Lower lobe of right lung (tissue), 2 donors: ENCODE results near the gene SLC10A3. TPM values are rescaled to one million over a fixed set of nuclear protein-coding genes. Genes with fewer than 3 reads are reported as not detected.

Experiments
- ATAC-seq, 2 donors: fragments of 200-7000 bp; cut with Tn5 transposase; one replicate each; pipeline ENCODE4 v1.9.1; 2020 to 2022; ENCODE audit warnings: mild to moderate bottlenecking in 2 of 2, moderate library complexity in 2 of 2
- DNase-seq: peaks from one replicate; pipeline ENCODE4 v3.0.0-alpha.2; 2020
- H3K27ac ChIP-seq: fragments of 200-600 bp; one replicate; pipeline ENCODE4 v1.8.0; 2022
- H3K27me3 ChIP-seq: fragments of 200-600 bp; one replicate; pipeline ENCODE4 v1.8.0; 2022; ENCODE audit warnings: low read depth
- H3K36me3 ChIP-seq: fragments of 200-600 bp; one replicate; pipeline ENCODE4 v1.8.0; 2022; ENCODE audit warnings: mild to moderate bottlenecking
- H3K4me1 ChIP-seq: fragments of 200-600 bp; one replicate; pipeline ENCODE4 v1.8.0; 2022
- H3K4me3 ChIP-seq: fragments of 200-600 bp; one replicate; pipeline ENCODE4 v1.8.0; 2022; ENCODE audit warnings: mild to moderate bottlenecking
- H3K9me3 ChIP-seq: fragments of 200-600 bp; one replicate; pipeline ENCODE4 v1.8.0; 2022
- CTCF ChIP-seq: fragments of 200-600 bp; IDR thresholded peaks from one replicate; pipeline ENCODE4 v1.8.0; 2022; ENCODE audit warnings: antibody characterized with exemption, mild to moderate bottlenecking
- intact Hi-C: fragments of 100-400 bp; cut with DNase I; formaldehyde crosslinking; loops from one replicate; pipeline ENCODE4 v1.11.0; 2022
- total RNA-seq: library from RNA; stranded (reverse); fragmentation: NEBNext Ultra II Directional; extraction: Animal tissue kit (Norgen Biotek cat#: 25700); gene quantifications from one replicate; pipeline ENCODE4 v1.2.1, GENCODE V29; 2021
- donor health status: DM: no; HTN: yes; CAD: no; lungs with severe emphysema.

Gene SLC10A3
- total RNA-seq, 1 donor from 2014 or later: 20.2 TPM

DNA sequence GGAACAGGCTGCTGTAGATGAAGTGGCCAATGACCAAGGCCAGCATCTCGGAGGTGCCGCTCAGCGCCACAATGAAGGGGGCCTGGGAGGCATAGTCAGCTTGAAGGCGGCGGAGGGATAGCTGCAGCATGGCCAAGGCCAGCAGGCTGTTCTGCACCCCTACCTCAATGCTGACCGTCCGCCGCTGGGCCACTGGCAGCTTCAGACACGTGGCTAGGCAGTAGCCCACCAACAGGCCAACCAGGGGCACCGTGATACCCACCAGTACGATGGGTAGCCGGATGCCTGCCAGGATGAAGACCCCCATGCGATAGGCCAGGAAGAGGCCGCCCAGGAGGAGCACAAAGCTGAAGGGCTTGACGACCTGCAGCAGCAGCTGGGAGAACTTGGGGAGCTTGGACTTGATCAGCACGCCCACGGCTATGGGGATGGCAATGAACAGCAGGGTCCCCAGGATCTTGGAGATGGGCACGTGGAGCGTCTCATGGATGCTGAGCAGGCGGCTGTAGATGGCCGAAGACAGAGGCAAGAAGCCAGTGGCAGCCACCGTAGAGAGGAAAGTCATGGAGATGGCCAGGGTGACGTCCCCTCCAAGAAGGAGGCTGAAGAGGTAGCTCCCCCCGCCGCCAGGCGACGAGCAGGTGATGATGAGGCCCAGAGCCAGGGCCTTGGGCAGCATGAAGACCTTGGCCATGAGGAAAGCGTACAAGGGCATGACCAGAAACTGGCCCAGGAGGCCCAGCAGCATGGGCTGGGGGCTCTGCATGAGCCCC is 2.7 kb downstream of the SLC10A3 start:
- no peaks in the 10 kb centered on the region for H3K9me3 ChIP-seq
- peaks cover 14% of the 10 kb centered on the region for H3K36me3 ChIP-seq
- no peak overlapping the region for H3K27ac ChIP-seq
- H3K4me1 ChIP-seq: peaks cover 25% of the 10 kb centered on the region
- no peak for TF ChIP-seq CTCF
- no peaks in the 10 kb centered on the region for H3K27me3 ChIP-seq
- intact Hi-C loops: no loop called here
- H3K4me3 ChIP-seq: no peak overlapping the region
- no peak for DNase-seq
- no peak for ATAC-seq

DNA sequence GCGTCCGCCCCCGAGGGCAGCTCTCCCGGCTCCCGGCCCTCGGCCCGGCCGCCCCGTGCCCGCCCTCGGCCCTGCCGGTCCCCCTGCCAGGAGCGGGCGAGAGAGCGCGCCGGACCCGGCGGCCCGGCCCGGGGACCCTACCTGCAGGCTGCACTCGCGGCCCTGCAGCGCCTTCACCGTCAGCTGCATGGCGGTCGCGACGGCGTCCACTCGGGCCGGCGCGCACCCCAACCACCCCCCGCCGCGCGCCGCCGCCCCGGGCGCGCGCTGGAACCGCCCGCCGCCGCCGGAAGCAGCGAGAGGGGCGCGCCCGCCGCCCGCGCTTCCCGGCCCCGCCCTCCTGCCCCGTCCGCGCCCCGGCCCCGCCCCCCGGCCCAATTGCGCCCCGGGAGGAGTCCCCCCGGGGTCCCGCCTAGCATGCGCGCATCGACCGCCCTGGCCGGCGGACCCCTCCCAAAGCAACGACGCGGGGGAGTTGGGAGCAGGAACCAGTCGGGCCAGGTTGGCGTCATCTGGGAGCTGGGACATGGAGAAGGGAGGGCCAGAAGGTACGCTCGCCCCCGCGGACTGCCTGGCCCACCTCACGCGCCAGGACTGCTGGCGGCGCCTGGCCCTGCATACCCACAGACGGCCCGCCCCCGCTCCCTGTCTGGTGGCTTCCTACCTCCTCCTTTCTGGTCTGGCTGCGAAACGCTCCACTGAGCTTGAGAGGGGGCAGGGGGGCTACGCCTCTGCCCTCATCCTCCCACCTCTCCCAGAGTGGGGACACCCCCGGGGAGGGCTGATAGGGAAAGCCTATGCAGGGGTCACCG is 3.8 kb downstream of the SLC10A3 start, which contains the start of gene UBL4A:
UBL4A (minus strand) TSS at position 220 of the 812 bp plus-strand sequence; CDS start at position 189, 31 bp downstream.
- H3K27me3 ChIP-seq: no peaks in the 10 kb centered on the region
- peaks cover 25% of the 10 kb centered on the region for H3K4me1 ChIP-seq
- peaks cover 14% of the 10 kb centered on the region for H3K36me3 ChIP-seq
- no peak for TF ChIP-seq CTCF
- H3K4me3 ChIP-seq: peak within 1 kb of the TSS; percentile 68
- DNase-seq (peak; percentile 83), ATAC-seq (peak; percentile 62 to 63)
- intact Hi-C loops: no loop called here
- H3K9me3 ChIP-seq: no peaks in the 10 kb centered on the region
- peak within 1 kb of the TSS; percentile 87 for H3K27ac ChIP-seq

DNA sequence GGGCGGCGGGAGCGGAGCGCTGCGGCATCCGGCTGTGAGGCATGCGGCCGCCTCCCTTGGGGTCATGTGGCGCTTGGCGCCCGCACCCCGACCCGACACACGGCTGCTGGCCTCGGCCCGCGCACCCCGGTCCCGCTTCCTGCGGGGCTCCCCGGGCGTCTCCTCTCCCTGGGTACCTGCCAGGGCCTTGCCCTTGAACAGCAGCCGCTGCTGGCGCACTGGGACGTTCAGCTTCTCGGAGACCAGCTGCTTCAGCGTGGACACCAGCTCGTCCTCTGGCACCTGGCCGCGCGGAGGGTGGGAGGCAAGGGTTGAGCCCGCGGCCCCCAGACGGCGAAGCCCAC is 4.4 kb downstream of the SLC10A3 start:
- Histone ChIP-seq H3K36me3 (peaks cover 14% of the 10 kb centered on the region), H3K27ac (peak overlapping the region; percentile 87), H3K9me3 (no peaks in the 10 kb centered on the region), H3K4me3 (peak overlapping the region; percentile 68), H3K27me3 (no peaks in the 10 kb centered on the region), H3K4me1 (peaks cover 25% of the 10 kb centered on the region)
- TF ChIP-seq CTCF: no peak
- intact Hi-C loops: no loop called here
- no peak for DNase-seq
- ATAC-seq: no peak

- DNase-seq (no peak), ATAC-seq (no peak)
- no peaks in the 10 kb centered on the region for H3K9me3 ChIP-seq
- TF ChIP-seq CTCF: no peak
- H3K27ac ChIP-seq: peak overlapping the region; percentile 87
- peaks cover 14% of the 10 kb centered on the region for H3K36me3 ChIP-seq
- peaks cover 25% of the 10 kb centered on the region for H3K4me1 ChIP-seq
- intact Hi-C loops: no loop called here
- H3K27me3 ChIP-seq: no peaks in the 10 kb centered on the region
- H3K4me3 ChIP-seq: peak overlapping the region; percentile 68
These were observed 5.0 kb downstream of the SLC10A3 start for GRCh38 chrX:154485150-154486051.
